ENCODE measurements around the gene LIPE.

Gene LIPE

GRCh38 chr19:42352301-42353259 lies 74.6 kb downstream of the LIPE start:
- no peak for DNase-seq

Measured in NK-92 treated with Interleukin-12 subunit alpha and Interleukin-12 subunit beta, amount 100 ng/mL, for 24 hours (cell line).